Astrocyte (in vitro differentiated cells and primary cell): ENCODE data around the gene PPP2R5C. TPM values are rescaled to one million over a fixed set of nuclear protein-coding genes. Genes with fewer than 3 reads are reported as not detected.
A peak's percentile ranks its signal among the peaks of the same experiment; 100 is the strongest.

Source experiments
- DNase-seq: peaks from one replicate; pipeline ENCODE4 v3.0.0-alpha.2; 2010; ENCODE audit warnings: low read depth
- FAIRE-seq: peaks from 2 replicates; lab custom pipeline; 2011; peaks lifted over from hg19 to GRCh38; lab: Jason Lieb, UNC
- H2AFZ ChIP-seq: 2 replicates; pipeline ENCODE4 v1.6.0; 2012; ENCODE audit warnings: low read depth, low read length, inconsistent platforms
- H3K27ac ChIP-seq: 2 replicates; pipeline ENCODE4 v1.5.1; 2011; ENCODE audit warnings: low read depth, low read length, inconsistent platforms
- H3K27me3 ChIP-seq: 2 replicates; pipeline ENCODE4 v1.6.0; 2011; ENCODE audit warnings: low read length, inconsistent platforms; ENCODE audit not compliant: insufficient read depth
- H3K36me3 ChIP-seq: 2 replicates; pipeline ENCODE4 v1.5.1; 2011; ENCODE audit warnings: low read length, inconsistent platforms; ENCODE audit not compliant: insufficient read depth
- H3K4me1 ChIP-seq: 2 replicates; pipeline ENCODE4 v1.5.1; 2011; ENCODE audit warnings: low read length, inconsistent platforms; ENCODE audit not compliant: insufficient read depth
- H3K4me2 ChIP-seq: 2 replicates; pipeline ENCODE4 v1.6.0; 2012; ENCODE audit warnings: low read length, inconsistent platforms
- H3K4me3 ChIP-seq: 2 replicates; pipeline ENCODE4 v1.5.1; 2011; ENCODE audit warnings: low read depth, mild to moderate bottlenecking, low read length, inconsistent platforms; ENCODE audit not compliant: insufficient read depth
- H3K79me2 ChIP-seq: 2 replicates; pipeline ENCODE4 v1.6.0; 2012; ENCODE audit warnings: mild to moderate bottlenecking, low read length, inconsistent platforms; ENCODE audit not compliant: insufficient read depth
- H3K9ac ChIP-seq: 2 replicates; pipeline ENCODE4 v1.6.0; 2012; ENCODE audit warnings: mild to moderate bottlenecking, low read length, inconsistent platforms
- H3K9me3 ChIP-seq: 2 replicates; pipeline ENCODE4 v1.5.1; 2012; ENCODE audit warnings: low read depth, mild to moderate bottlenecking, low read length, inconsistent platforms; ENCODE audit not compliant: insufficient read depth
- H4K20me1 ChIP-seq: 2 replicates; pipeline ENCODE4 v1.6.0; 2012; ENCODE audit warnings: low read length, inconsistent platforms; ENCODE audit not compliant: insufficient read depth
- H3K27ac Mint-ChIP-seq: one replicate; pipeline ENCODE4 v1.8.0; 2021; ENCODE audit warnings: mild to moderate bottlenecking, mixed read lengths; ENCODE audit not compliant: unreplicated experiment
- H3K27me3 Mint-ChIP-seq: one replicate; pipeline ENCODE4 v1.8.0; 2021; ENCODE audit warnings: low read depth, mixed read lengths; ENCODE audit not compliant: unreplicated experiment
- H3K36me3 Mint-ChIP-seq: one replicate; pipeline ENCODE4 v1.8.0; 2021; ENCODE audit warnings: low read depth, mixed read lengths; ENCODE audit not compliant: unreplicated experiment
- H3K4me1 Mint-ChIP-seq: one replicate; pipeline ENCODE4 v1.8.0; 2021; ENCODE audit warnings: low read depth, mixed read lengths; ENCODE audit not compliant: unreplicated experiment
- H3K4me3 Mint-ChIP-seq: one replicate; pipeline ENCODE4 v1.8.0; 2021; ENCODE audit warnings: mild to moderate bottlenecking, moderate library complexity, mixed read lengths; ENCODE audit not compliant: unreplicated experiment
- H3K9me3 Mint-ChIP-seq: one replicate; pipeline ENCODE4 v1.8.0; 2021; ENCODE audit warnings: mild to moderate bottlenecking, mixed read lengths; ENCODE audit not compliant: unreplicated experiment
- CTCF ChIP-seq: IDR thresholded peaks from 2 replicates; pipeline ENCODE4 v1.5.1; 2011; ENCODE audit warnings: low read depth, mild to moderate bottlenecking, inconsistent platforms, low read length, moderate library complexity; ENCODE audit not compliant: insufficient read depth
- EZH2 ChIP-seq: IDR thresholded peaks from 2 replicates; pipeline ENCODE4 v1.6.1; 2012; ENCODE audit warnings: mild to moderate bottlenecking, low read length, inconsistent platforms; ENCODE audit not compliant: insufficient read depth
- total RNA-seq: library from RNA; stranded (reverse); gene quantifications from 2 replicates; pipeline ENCODE4 v1.2.1, GENCODE V29; 2021

The PPP2R5C gene
- total RNA-seq, 1 donor from 2014 or later: 102 TPM

- H3K27ac Mint-ChIP-seq: no peak overlapping the region
- Histone ChIP-seq H3K36me3 (peaks cover 3% of the 10 kb centered on the region), H3K4me2 (no peak overlapping the region), H3K4me3 (no peak overlapping the region), H3K4me1 (peaks cover 5% of the 10 kb centered on the region), H4K20me1 (no peaks in the 10 kb centered on the region), H3K27ac (no peak overlapping the region), H3K27me3 (no peaks in the 10 kb centered on the region), H3K9ac (no peak overlapping the region), H3K9me3 (no peaks in the 10 kb centered on the region), H3K79me2 (no peaks in the 10 kb centered on the region), H2AFZ (no peak overlapping the region)
- DNase-seq (no peak), FAIRE-seq (no peak)
- no peaks in the 10 kb centered on the region for H3K9me3 Mint-ChIP-seq
- H3K4me3 Mint-ChIP-seq: no peak overlapping the region
- no peaks in the 10 kb centered on the region for H3K27me3 Mint-ChIP-seq
- H3K4me1 Mint-ChIP-seq: no peaks in the 10 kb centered on the region
- peaks cover 6% of the 10 kb centered on the region for H3K36me3 Mint-ChIP-seq
- TF ChIP-seq EZH2 (no peak), CTCF (no peak)
Observed at GRCh38 chr14:101926085-101926484, 164.6 kb downstream of the PPP2R5C start.

GRCh38 chr14:101926620-101927019, 165.1 kb downstream of the PPP2R5C start:
- no peaks in the 10 kb centered on the region for H3K27me3 ChIP-seq
- H3K36me3 ChIP-seq: peaks cover 3% of the 10 kb centered on the region
- H3K27ac ChIP-seq: no peak overlapping the region
- H3K4me3 ChIP-seq: no peak overlapping the region
- Mint-ChIP-seq H3K27ac (no peak overlapping the region), H3K4me1 (no peaks in the 10 kb centered on the region), H3K4me3 (no peak overlapping the region), H3K9me3 (no peaks in the 10 kb centered on the region), H3K36me3 (peaks cover 6% of the 10 kb centered on the region), H3K27me3 (no peaks in the 10 kb centered on the region)
- no peak for TF ChIP-seq EZH2
- TF ChIP-seq CTCF: no peak
- no peaks in the 10 kb centered on the region for H3K79me2 ChIP-seq
- H3K9ac ChIP-seq: no peak overlapping the region
- H3K4me1 ChIP-seq: peaks cover 5% of the 10 kb centered on the region
- H3K4me2 ChIP-seq: no peak overlapping the region
- DNase-seq (no peak), FAIRE-seq (no peak)
- H4K20me1 ChIP-seq: no peaks in the 10 kb centered on the region
- H2AFZ ChIP-seq: no peak overlapping the region
- no peaks in the 10 kb centered on the region for H3K9me3 ChIP-seq

GRCh38 chr14:101927859-101928258, 166.3 kb downstream of the PPP2R5C start:
- H3K4me3 Mint-ChIP-seq: no peak overlapping the region
- peak overlapping the region; percentile 7 for H3K9ac ChIP-seq
- H3K79me2 ChIP-seq: no peaks in the 10 kb centered on the region
- H3K27ac ChIP-seq: peak overlapping the region; percentile 59
- H4K20me1 ChIP-seq: no peaks in the 10 kb centered on the region
- H2AFZ ChIP-seq: no peak overlapping the region
- H3K4me3 ChIP-seq: no peak overlapping the region
- no peaks in the 10 kb centered on the region for H3K27me3 ChIP-seq
- peaks cover 6% of the 10 kb centered on the region for H3K36me3 Mint-ChIP-seq
- H3K27me3 Mint-ChIP-seq: no peaks in the 10 kb centered on the region
- no peak for TF ChIP-seq CTCF
- TF ChIP-seq EZH2: no peak
- no peaks in the 10 kb centered on the region for H3K9me3 ChIP-seq
- H3K27ac Mint-ChIP-seq: no peak overlapping the region
- peak; percentile 32 for FAIRE-seq
- peak; percentile 90 for DNase-seq
- no peaks in the 10 kb centered on the region for H3K9me3 Mint-ChIP-seq
- peaks cover 5% of the 10 kb centered on the region for H3K4me1 ChIP-seq
- H3K4me1 Mint-ChIP-seq: no peaks in the 10 kb centered on the region
- peaks cover 3% of the 10 kb centered on the region for H3K36me3 ChIP-seq
- no peak overlapping the region for H3K4me2 ChIP-seq
